WTC11 (cell line): Measurements from ENCODE around the gene KIAA1328.

Experiments used
- ATF2 ChIP-seq: sonication (generic); formaldehyde crosslinking; IDR thresholded peaks from 2 replicates; pipeline ENCODE4 v1.8.1; 2022; ENCODE audit warnings: low read depth, missing genetic modification reagents, borderline replicate concordance
- ATF3 ChIP-seq: sonication (generic); formaldehyde crosslinking; conservative IDR thresholded peaks from 2 replicates; pipeline ENCODE4 v1.8.1; 2022; ENCODE audit warnings: mild to moderate bottlenecking, missing genetic modification reagents
- E2F4 ChIP-seq: sonication (generic); formaldehyde crosslinking; IDR thresholded peaks from 2 replicates; pipeline ENCODE4 v1.8.1; 2022; ENCODE audit warnings: low read depth, mild to moderate bottlenecking, moderate library complexity, missing genetic modification reagents, borderline replicate concordance
- ESRRA ChIP-seq: sonication (generic); formaldehyde crosslinking; IDR thresholded peaks from 2 replicates; pipeline ENCODE4 v1.8.1; 2022; ENCODE audit warnings: mild to moderate bottlenecking, missing genetic modification reagents, borderline replicate concordance
- IRF1 ChIP-seq: sonication (generic); formaldehyde crosslinking; IDR thresholded peaks from 2 replicates; pipeline ENCODE4 v1.8.0; 2023; ENCODE audit warnings: missing genetic modification reagents
- IRF2 ChIP-seq: sonication (generic); formaldehyde crosslinking; IDR thresholded peaks from 2 replicates; pipeline ENCODE4 v1.8.0; 2022; ENCODE audit warnings: low read depth, missing genetic modification reagents, borderline replicate concordance
- RELA ChIP-seq: sonication (generic); formaldehyde crosslinking; IDR thresholded peaks from 2 replicates; pipeline ENCODE4 v1.8.1; 2022; ENCODE audit warnings: missing genetic modification reagents, mild to moderate bottlenecking, borderline replicate concordance
- SOX15 ChIP-seq: fragments of 250-450 bp; sonication (Bioruptor Pico); IDR thresholded peaks from 2 replicates; pipeline ENCODE4 v1.9.0; 2021; ENCODE audit warnings: mild to moderate bottlenecking
- TCF7 ChIP-seq: sonication (generic); formaldehyde crosslinking; IDR thresholded peaks from 2 replicates; pipeline ENCODE4 v1.8.0; 2022; ENCODE audit warnings: mild to moderate bottlenecking, low read depth, missing genetic modification reagents, moderate library complexity
- TF ChIP-seq, protein P1 (sequence below): fragments of 200-600 bp; IDR thresholded peaks from 2 replicates; pipeline ENCODE4 v1.8.0; 2022; ENCODE audit warnings: antibody characterized with exemption
- TF ChIP-seq, protein P2 (sequence below): sonication (generic); formaldehyde crosslinking; IDR thresholded peaks from 2 replicates; pipeline ENCODE4 v1.8.0; 2022; ENCODE audit warnings: missing genetic modification reagents

DNA sequence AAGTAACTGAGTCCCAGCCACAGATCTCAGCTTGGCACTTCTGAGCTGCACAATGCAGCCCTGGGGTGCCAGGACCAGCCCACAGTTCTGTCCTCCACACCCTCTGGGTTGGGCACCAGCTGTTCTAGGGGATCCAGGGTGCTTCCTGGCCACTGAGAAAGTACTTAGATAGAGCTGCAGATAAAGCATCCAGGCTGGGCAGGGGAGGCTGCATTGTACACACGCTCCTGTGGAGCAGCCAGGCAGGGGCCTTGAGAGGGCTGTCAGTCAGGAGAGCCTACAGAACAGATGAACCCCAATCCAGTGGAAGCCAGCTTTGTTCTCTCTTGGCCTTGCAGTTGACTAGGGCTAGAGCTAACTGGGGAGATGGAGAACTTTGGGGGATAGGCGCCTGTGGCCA, 104.6 kb downstream of the KIAA1328 start:
- no peak for TF ChIP-seq E2F4 (CRISPR knock-in tag)
- TF ChIP-seq IRF1 (CRISPR knock-in tag), result no peak
- TF ChIP-seq, protein P1, sequence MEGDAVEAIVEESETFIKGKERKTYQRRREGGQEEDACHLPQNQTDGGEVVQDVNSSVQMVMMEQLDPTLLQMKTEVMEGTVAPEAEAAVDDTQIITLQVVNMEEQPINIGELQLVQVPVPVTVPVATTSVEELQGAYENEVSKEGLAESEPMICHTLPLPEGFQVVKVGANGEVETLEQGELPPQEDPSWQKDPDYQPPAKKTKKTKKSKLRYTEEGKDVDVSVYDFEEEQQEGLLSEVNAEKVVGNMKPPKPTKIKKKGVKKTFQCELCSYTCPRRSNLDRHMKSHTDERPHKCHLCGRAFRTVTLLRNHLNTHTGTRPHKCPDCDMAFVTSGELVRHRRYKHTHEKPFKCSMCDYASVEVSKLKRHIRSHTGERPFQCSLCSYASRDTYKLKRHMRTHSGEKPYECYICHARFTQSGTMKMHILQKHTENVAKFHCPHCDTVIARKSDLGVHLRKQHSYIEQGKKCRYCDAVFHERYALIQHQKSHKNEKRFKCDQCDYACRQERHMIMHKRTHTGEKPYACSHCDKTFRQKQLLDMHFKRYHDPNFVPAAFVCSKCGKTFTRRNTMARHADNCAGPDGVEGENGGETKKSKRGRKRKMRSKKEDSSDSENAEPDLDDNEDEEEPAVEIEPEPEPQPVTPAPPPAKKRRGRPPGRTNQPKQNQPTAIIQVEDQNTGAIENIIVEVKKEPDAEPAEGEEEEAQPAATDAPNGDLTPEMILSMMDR, result no peak
- no peak for TF ChIP-seq TCF7 (CRISPR knock-in tag)
- TF ChIP-seq ATF2 (CRISPR knock-in tag), result no peak
- TF ChIP-seq ESRRA (CRISPR knock-in tag), result no peak
- no peak for TF ChIP-seq SOX15 (CRISPR knock-in tag)
- no peak for TF ChIP-seq IRF2
- no peak for TF ChIP-seq ATF3 (CRISPR knock-in tag)
- TF ChIP-seq RELA, result no peak
- TF ChIP-seq, protein P2, sequence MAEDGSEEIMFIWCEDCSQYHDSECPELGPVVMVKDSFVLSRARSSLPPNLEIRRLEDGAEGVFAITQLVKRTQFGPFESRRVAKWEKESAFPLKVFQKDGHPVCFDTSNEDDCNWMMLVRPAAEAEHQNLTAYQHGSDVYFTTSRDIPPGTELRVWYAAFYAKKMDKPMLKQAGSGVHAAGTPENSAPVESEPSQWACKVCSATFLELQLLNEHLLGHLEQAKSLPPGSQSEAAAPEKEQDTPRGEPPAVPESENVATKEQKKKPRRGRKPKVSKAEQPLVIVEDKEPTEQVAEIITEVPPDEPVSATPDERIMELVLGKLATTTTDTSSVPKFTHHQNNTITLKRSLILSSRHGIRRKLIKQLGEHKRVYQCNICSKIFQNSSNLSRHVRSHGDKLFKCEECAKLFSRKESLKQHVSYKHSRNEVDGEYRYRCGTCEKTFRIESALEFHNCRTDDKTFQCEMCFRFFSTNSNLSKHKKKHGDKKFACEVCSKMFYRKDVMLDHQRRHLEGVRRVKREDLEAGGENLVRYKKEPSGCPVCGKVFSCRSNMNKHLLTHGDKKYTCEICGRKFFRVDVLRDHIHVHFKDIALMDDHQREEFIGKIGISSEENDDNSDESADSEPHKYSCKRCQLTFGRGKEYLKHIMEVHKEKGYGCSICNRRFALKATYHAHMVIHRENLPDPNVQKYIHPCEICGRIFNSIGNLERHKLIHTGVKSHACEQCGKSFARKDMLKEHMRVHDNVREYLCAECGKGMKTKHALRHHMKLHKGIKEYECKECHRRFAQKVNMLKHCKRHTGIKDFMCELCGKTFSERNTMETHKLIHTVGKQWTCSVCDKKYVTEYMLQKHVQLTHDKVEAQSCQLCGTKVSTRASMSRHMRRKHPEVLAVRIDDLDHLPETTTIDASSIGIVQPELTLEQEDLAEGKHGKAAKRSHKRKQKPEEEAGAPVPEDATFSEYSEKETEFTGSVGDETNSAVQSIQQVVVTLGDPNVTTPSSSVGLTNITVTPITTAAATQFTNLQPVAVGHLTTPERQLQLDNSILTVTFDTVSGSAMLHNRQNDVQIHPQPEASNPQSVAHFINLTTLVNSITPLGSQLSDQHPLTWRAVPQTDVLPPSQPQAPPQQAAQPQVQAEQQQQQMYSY, result no peak
